SU-DHL-6 (cell line): ENCODE results near the gene WNT1.

Experiments
- H2AFZ ChIP-seq: fragments of 200-600 bp; sonication (generic); 2 replicates; pipeline ENCODE4 v1.6.1; 2014; ENCODE audit warnings: low read depth, mild to moderate bottlenecking, moderate library complexity, mixed read lengths, antibody characterized with exemption, low read length; ENCODE audit not compliant: severe bottlenecking
- H3F3A ChIP-seq: fragments of 200-600 bp; shearing (Covaris generic); 2 replicates; pipeline ENCODE4 v1.6.0; 2016; ENCODE audit warnings: antibody characterized with exemption, mild to moderate bottlenecking; ENCODE audit not compliant: insufficient read depth
- H3K27ac ChIP-seq: fragments of 200-600 bp; sonication (generic); 2 replicates; pipeline ENCODE4 v1.5.1; 2016; ENCODE audit warnings: low read depth, mild to moderate bottlenecking, low read length, moderate library complexity, mixed read lengths
- H3K27me3 ChIP-seq: fragments of 200-600 bp; sonication (generic), shearing (Covaris generic); 2 replicates; pipeline ENCODE4 v1.6.0; 2014; ENCODE audit warnings: mild to moderate bottlenecking, low read length
- H3K36me3 ChIP-seq: fragments of 200-600 bp; sonication (generic); 2 replicates; pipeline ENCODE4 v1.6.1; 2014; ENCODE audit warnings: mild to moderate bottlenecking, low read length, mixed read lengths
- H3K4me2 ChIP-seq: fragments of 300-600, 200-600 bp; shearing (Covaris generic), sonication (generic); 2 replicates; pipeline ENCODE4 v1.6.0; 2014; ENCODE audit warnings: low read length, low read depth, mild to moderate bottlenecking; ENCODE audit not compliant: poor library complexity, severe bottlenecking
- H3K4me3 ChIP-seq: fragments of 200-600 bp; sonication (generic); 2 replicates; pipeline ENCODE4 v1.5.1; 2014; ENCODE audit warnings: antibody characterized with exemption, low read length, mild to moderate bottlenecking, mixed read lengths; ENCODE audit not compliant: insufficient read depth, poor library complexity, severe bottlenecking
- H3K79me2 ChIP-seq: fragments of 200-600 bp; sonication (generic); 2 replicates; pipeline ENCODE4 v1.6.1; 2014; ENCODE audit warnings: mild to moderate bottlenecking, low read length, moderate library complexity; ENCODE audit not compliant: insufficient read depth
- H3K9ac ChIP-seq: fragments of 200-600 bp; sonication (generic); 2 replicates; pipeline ENCODE4 v1.7.0; 2014; ENCODE audit warnings: mild to moderate bottlenecking, low read length
- H3K9me2 ChIP-seq: fragments of 200-600 bp; sonication (generic); replicated peaks from 2 replicates; pipeline ENCODE4 v1.6.1; 2014; ENCODE audit warnings: low read length; ENCODE audit not compliant: insufficient read depth
- H3K9me3 ChIP-seq: fragments of 200-600 bp; sonication (generic); 2 replicates; pipeline ENCODE4 v1.6.1; 2014; ENCODE audit warnings: low read length, mixed read lengths; ENCODE audit not compliant: insufficient read depth
- H4K20me1 ChIP-seq: fragments of 200-600 bp; sonication (generic); 2 replicates; pipeline ENCODE4 v1.6.1; 2014; ENCODE audit warnings: low read depth, mild to moderate bottlenecking, antibody characterized with exemption, low read length, moderate library complexity, mixed read lengths
- EZH2phosphoT487 ChIP-seq: fragments of 200-600 bp; sonication (generic), shearing (Covaris generic); conservative IDR thresholded peaks from 2 replicates; pipeline ENCODE4 v1.6.1; 2018; ENCODE audit warnings: mild to moderate bottlenecking, antibody characterized with exemption, low read length, moderate library complexity, mixed read lengths
- TF ChIP-seq, protein P1 (sequence below): fragments of 200-600 bp; sonication (generic); IDR thresholded peaks from one replicate; pipeline ENCODE4 v1.5.1; 2017; ENCODE audit warnings: antibody characterized with exemption, mild to moderate bottlenecking, low read length, moderate library complexity; ENCODE audit not compliant: insufficient read depth, poor library complexity, severe bottlenecking

Gene WNT1

DNA sequence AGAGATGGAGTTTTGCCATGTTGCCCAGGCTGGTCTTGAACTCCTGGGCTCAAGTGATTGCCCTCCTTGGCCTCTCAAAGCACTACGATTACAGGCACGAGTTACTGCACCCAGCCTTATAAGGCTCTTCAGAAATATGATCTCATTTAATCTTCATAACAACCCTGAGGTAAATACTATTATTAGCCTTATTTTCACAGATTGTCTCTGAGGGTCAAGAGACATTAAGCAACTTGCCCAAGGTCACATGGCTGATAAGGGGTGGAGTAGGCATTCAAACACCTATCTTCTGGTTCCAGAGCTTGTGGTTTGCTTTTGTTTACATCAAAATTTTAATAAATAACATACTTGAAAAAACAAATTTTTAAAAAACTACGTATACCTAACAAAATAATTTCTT lies 35.3 kb downstream of the WNT1 start:
- TF ChIP-seq, protein P1, sequence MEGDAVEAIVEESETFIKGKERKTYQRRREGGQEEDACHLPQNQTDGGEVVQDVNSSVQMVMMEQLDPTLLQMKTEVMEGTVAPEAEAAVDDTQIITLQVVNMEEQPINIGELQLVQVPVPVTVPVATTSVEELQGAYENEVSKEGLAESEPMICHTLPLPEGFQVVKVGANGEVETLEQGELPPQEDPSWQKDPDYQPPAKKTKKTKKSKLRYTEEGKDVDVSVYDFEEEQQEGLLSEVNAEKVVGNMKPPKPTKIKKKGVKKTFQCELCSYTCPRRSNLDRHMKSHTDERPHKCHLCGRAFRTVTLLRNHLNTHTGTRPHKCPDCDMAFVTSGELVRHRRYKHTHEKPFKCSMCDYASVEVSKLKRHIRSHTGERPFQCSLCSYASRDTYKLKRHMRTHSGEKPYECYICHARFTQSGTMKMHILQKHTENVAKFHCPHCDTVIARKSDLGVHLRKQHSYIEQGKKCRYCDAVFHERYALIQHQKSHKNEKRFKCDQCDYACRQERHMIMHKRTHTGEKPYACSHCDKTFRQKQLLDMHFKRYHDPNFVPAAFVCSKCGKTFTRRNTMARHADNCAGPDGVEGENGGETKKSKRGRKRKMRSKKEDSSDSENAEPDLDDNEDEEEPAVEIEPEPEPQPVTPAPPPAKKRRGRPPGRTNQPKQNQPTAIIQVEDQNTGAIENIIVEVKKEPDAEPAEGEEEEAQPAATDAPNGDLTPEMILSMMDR = no peak
- no peak for TF ChIP-seq EZH2phosphoT487
- no peak overlapping the region for H3K9ac ChIP-seq
- H3F3A ChIP-seq = no peaks in the 10 kb centered on the region; the same call in none of the 2 replicates
- H3K79me2 ChIP-seq = peaks cover 8% of the 10 kb centered on the region; the same call in 1 of the 2 replicates
- H4K20me1 ChIP-seq = no peaks in the 10 kb centered on the region
- H3K36me3 ChIP-seq = no peaks in the 10 kb centered on the region
- no peak overlapping the region for H2AFZ ChIP-seq
- no peaks in the 10 kb centered on the region for H3K9me2 ChIP-seq
- no peaks in the 10 kb centered on the region for H3K9me3 ChIP-seq
- H3K4me2 ChIP-seq = no peak overlapping the region
- no peaks in the 10 kb centered on the region for H3K27me3 ChIP-seq
- no peak overlapping the region for H3K4me3 ChIP-seq
- no peak overlapping the region for H3K27ac ChIP-seq

DNA sequence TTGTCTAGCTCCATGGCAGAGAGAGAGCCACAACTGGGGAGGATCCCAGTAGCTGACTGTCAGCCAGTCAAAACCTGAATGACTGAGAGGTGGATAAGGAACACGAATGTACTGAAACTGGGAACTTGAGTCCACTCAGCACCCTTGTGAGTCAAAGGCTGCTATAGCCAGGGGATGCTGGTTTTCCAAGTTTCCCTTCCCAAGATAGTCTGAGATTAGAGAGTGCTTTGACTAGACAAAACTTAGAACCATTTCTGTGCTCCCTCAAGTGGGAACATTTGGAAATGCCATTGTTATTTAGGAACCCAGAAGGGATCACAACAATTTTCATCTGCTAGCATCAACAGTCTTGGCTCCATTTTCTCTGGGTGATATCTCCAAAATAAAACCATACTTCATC lies 36.4 kb downstream of the WNT1 start:
- H3K27me3 ChIP-seq = no peaks in the 10 kb centered on the region
- no peak overlapping the region for H2AFZ ChIP-seq
- TF ChIP-seq, protein P1 = no peak
- TF ChIP-seq EZH2phosphoT487 = no peak
- H3F3A ChIP-seq = peaks cover 8% of the 10 kb centered on the region
- no peak overlapping the region for H3K4me2 ChIP-seq
- no peaks in the 10 kb centered on the region for H3K9me2 ChIP-seq
- no peaks in the 10 kb centered on the region for H4K20me1 ChIP-seq
- no peak overlapping the region for H3K4me3 ChIP-seq
- H3K79me2 ChIP-seq = peaks cover 8% of the 10 kb centered on the region; the same call in 1 of the 2 replicates
- H3K27ac ChIP-seq = no peak overlapping the region
- no peaks in the 10 kb centered on the region for H3K9me3 ChIP-seq
- H3K36me3 ChIP-seq = no peaks in the 10 kb centered on the region
- H3K9ac ChIP-seq = no peak overlapping the region

DNA sequence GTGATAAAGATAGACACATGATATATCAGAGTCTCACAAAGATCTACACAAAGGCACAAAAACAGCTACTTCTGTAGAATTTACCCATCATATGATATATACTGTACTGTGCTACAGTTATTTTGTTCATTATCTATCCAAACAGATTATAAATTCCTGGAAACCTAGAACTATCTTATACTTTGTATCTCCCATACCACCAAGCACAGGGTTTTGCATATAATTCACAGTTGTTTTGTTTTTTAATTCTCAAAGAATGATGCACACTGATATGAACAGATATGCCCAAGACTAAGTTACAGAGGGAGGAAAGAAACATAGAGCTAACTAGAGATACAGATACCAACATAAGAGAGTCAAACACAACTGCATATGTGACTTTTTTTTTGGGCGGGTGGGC lies 37.1 kb downstream of the WNT1 start:
- Histone ChIP-seq H3K9me3 (no peaks in the 10 kb centered on the region), H3K9ac (no peak overlapping the region), H3K27me3 (no peaks in the 10 kb centered on the region), H3K36me3 (no peaks in the 10 kb centered on the region), H3K79me2 (peaks cover 8% of the 10 kb centered on the region; the same call in 1 of the 2 replicates), H2AFZ (no peak overlapping the region), H4K20me1 (no peaks in the 10 kb centered on the region), H3K4me2 (no peak overlapping the region), H3F3A (peaks cover 11% of the 10 kb centered on the region), H3K9me2 (no peaks in the 10 kb centered on the region), H3K27ac (no peak overlapping the region), H3K4me3 (no peak overlapping the region)
- no peak for TF ChIP-seq EZH2phosphoT487
- TF ChIP-seq, protein P1 = no peak
